NCI-H1930 (cell line): Measurements from ENCODE around the gene LRP2.

Experiments used
- DNase-seq, 2 experiments: peaks; one replicate each; lab custom pipeline; 2025; lab: John Stamatoyannopoulos, UW

LRP2 gene

GRCh38 chr2:169119851-169120250 is 242.5 kb downstream of the LRP2 start:
- DNase-seq = no peak

GRCh38 chr2:169119123-169119760 is 243.1 kb downstream of the LRP2 start:
- no peak for DNase-seq

- no peak for DNase-seq
Observed at GRCh38 chr2:169118060-169118459, 244.3 kb downstream of the LRP2 start.

- no peak for DNase-seq
Observed at GRCh38 chr2:169116993-169117392, 245.3 kb downstream of the LRP2 start.

- DNase-seq = no peak
Observed at GRCh38 chr2:169116327-169116726, 246.0 kb downstream of the LRP2 start.

- no peak for DNase-seq
Observed at GRCh38 chr2:169114056-169114455, 248.3 kb downstream of the LRP2 start.

- no peak for DNase-seq
Observed at GRCh38 chr2:169112841-169113240, 249.5 kb downstream of the LRP2 start.

GRCh38 chr2:169110916-169111315 is 251.4 kb downstream of the LRP2 start:
- DNase-seq = no peak

GRCh38 chr2:169110419-169110818 is 251.9 kb downstream of the LRP2 start:
- DNase-seq = no peak

GRCh38 chr2:169109502-169110409 is 252.6 kb downstream of the LRP2 start:
- peak; percentile 61 to 65 for DNase-seq

- DNase-seq = no peak
Observed at GRCh38 chr2:169108099-169108884, 254.0 kb downstream of the LRP2 start.

GRCh38 chr2:169107645-169108044 is 254.7 kb downstream of the LRP2 start:
- DNase-seq = no peak

GRCh38 chr2:169106563-169107545 is 255.5 kb downstream of the LRP2 start:
- DNase-seq = no peak

- DNase-seq = no peak
Observed at GRCh38 chr2:169106134-169106533, 256.2 kb downstream of the LRP2 start.

GRCh38 chr2:169105476-169105875 is 256.9 kb downstream of the LRP2 start:
- no peak for DNase-seq

GRCh38 chr2:169104848-169105247 is 257.5 kb downstream of the LRP2 start:
- no peak for DNase-seq

GRCh38 chr2:169095621-169096105 is 266.7 kb downstream of the LRP2 start:
- DNase-seq = no peak

- DNase-seq = no peak
Observed at GRCh38 chr2:169094676-169095075, 267.7 kb downstream of the LRP2 start.

- DNase-seq = no peak
Observed at GRCh38 chr2:169093535-169093934, 268.8 kb downstream of the LRP2 start.

GRCh38 chr2:169091761-169092519 is 270.4 kb downstream of the LRP2 start:
- DNase-seq = no peak
